Measurements from ENCODE around the gene CALD1.

DNA sequence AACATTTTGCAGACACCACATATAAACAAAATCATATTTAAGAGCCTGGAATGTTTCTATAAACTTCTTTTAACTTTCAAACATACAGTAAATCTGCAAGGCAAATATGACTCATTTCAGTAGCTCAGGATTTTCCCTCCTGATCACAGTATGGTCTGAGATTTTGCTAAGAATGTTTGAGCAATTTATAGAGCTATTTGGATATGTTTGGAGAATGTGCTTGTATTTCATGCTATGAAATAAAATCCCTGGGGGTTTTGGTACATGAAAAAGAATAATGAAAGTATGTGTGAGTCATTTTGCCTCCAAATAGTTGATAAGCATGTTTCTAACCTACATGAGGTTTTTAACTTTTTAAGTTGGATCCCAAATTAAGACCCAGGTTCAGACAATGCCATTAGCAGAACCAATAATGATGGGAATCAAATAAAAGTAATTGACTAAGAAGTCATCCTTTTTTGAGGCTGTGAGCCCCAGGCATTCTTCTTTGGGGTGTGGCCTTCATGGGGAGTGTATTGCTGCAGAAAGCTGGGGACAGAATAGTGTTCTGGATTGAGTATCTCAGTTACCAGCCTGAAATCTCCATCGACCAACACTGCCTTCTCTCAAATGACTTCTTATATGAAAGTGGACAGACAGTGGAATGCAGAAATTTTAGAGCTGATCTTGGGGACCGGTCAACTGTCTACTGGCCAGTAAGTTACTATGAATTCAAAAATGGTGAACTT, 140.8 kb downstream of the CALD1 start:
- TF ChIP-seq, protein P1, sequence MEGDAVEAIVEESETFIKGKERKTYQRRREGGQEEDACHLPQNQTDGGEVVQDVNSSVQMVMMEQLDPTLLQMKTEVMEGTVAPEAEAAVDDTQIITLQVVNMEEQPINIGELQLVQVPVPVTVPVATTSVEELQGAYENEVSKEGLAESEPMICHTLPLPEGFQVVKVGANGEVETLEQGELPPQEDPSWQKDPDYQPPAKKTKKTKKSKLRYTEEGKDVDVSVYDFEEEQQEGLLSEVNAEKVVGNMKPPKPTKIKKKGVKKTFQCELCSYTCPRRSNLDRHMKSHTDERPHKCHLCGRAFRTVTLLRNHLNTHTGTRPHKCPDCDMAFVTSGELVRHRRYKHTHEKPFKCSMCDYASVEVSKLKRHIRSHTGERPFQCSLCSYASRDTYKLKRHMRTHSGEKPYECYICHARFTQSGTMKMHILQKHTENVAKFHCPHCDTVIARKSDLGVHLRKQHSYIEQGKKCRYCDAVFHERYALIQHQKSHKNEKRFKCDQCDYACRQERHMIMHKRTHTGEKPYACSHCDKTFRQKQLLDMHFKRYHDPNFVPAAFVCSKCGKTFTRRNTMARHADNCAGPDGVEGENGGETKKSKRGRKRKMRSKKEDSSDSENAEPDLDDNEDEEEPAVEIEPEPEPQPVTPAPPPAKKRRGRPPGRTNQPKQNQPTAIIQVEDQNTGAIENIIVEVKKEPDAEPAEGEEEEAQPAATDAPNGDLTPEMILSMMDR (conservative IDR thresholded peaks at IDR 0.05; ENCODE audit: low read length), result no peak
- no peak for TF ChIP-seq EZH2phosphoT487 (IDR thresholded peaks at IDR 0.05; ENCODE audit: borderline replicate concordance)

Measured in Loucy (cell line).